ENCODE data around the gene TBC1D22A. TPM values are rescaled to one million over a fixed set of nuclear protein-coding genes. Genes with fewer than 3 reads are reported as not detected.
A peak's percentile ranks its signal among the peaks of the same experiment; 100 is the strongest.

TBC1D22A gene
- total and polyA plus RNA-seq, 11 donors = 9.4 to 30.7 (median 18.6) TPM

DNA sequence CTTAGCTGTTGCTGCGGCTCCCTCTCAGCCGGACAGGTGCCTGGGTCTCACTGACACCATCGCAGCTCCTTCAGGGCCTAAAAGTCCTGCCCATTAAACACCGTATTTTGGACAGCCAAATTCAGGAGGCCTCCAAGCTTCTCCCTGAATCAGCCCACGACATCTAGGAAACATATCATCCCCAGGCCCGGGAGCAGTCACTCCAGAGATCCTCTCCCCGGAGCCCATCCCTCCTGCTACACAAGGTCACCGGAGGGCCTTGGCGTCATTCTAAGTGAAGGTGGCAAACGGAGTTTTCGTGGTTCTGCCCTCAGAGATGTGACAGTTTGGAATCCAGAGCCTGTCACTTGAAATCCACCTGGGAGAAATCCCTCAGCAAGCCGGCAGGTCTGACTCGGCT is 232.5 kb downstream of the TBC1D22A start:
- ATAC-seq = no peak
- Histone ChIP-seq H3K27me3 (no peaks in the 10 kb centered on the region), H3K4me1 (peaks cover 0 to 16% (median 1%) of the 10 kb centered on the region in 12 donors), H3K27ac (no peak overlapping the region), H3K9me3 (no peaks in the 10 kb centered on the region), H3K4me3 (no peak overlapping the region), H3K36me3 (peaks cover 0 to 62% (median 15%) of the 10 kb centered on the region in 9 donors)
- intact Hi-C loops (cut with DNase I) = no loop called here
- peak in 1 of 5 donors; percentile 20 for DNase-seq
- TF ChIP-seq CTCF (IDR thresholded peaks at IDR 0.05) = no peak
- TF ChIP-seq POLR2A (IDR thresholded peaks at IDR 0.05) = no peak
- 90 to 93% (median 91%) methylated on average over 13 of the region's 13 CpGs for WGBS, 4 donors

GRCh38 chr22:46995501-46996360 is 233.3 kb downstream of the TBC1D22A start:
- Histone ChIP-seq H3K9me3 (no peaks in the 10 kb centered on the region), H3K4me1 (peaks cover 0 to 16% (median 1%) of the 10 kb centered on the region in 12 donors), H3K27me3 (no peaks in the 10 kb centered on the region), H3K4me3 (no peak overlapping the region), H3K36me3 (peaks cover 0 to 60% (median 13%) of the 10 kb centered on the region in 9 donors), H3K27ac (no peak overlapping the region)
- ATAC-seq = no peak
- no peak for TF ChIP-seq POLR2A (IDR thresholded peaks at IDR 0.05)
- no peak for TF ChIP-seq CTCF (IDR thresholded peaks at IDR 0.05)
- 96 to 97% (median 96%) methylated on average over 17 to 24 of the region's 24 CpGs for WGBS, 4 donors
- peak in 1 of 5 donors; percentile 54 for DNase-seq
- intact Hi-C loops (cut with DNase I) = no loop called here

GRCh38 chr22:46996595-46997310 is 234.3 kb downstream of the TBC1D22A start:
- Histone ChIP-seq H3K27ac (no peak overlapping the region), H3K27me3 (no peaks in the 10 kb centered on the region), H3K36me3 (peaks cover 0 to 50% (median 3%) of the 10 kb centered on the region in 9 donors), H3K9me3 (no peaks in the 10 kb centered on the region), H3K4me3 (no peak overlapping the region), H3K4me1 (peaks cover 0 to 16% (median 1%) of the 10 kb centered on the region in 12 donors)
- intact Hi-C loops (cut with DNase I) = no loop called here
- peak in 3 of 4 donors; percentile 32 to 52 (median 35) for ATAC-seq
- 61 to 84% (median 71%) methylated on average over 10 to 11 of the region's 11 CpGs for WGBS, 4 donors
- no peak for DNase-seq
- TF ChIP-seq CTCF (IDR thresholded peaks at IDR 0.05) (peak in 4 of 12 donors; percentile 11 to 27 (median 14)), POLR2A (IDR thresholded peaks at IDR 0.05) (no peak)

Measured in heart left ventricle (tissue), 16 donors.